ENCODE data around the gene AMPD2.
"Not testable (repeated sequence)": the region's sequence is repeated elsewhere in the genome, so short reads cannot be mapped to it uniquely, and the experiment has no call there.

Gene AMPD2

DNA sequence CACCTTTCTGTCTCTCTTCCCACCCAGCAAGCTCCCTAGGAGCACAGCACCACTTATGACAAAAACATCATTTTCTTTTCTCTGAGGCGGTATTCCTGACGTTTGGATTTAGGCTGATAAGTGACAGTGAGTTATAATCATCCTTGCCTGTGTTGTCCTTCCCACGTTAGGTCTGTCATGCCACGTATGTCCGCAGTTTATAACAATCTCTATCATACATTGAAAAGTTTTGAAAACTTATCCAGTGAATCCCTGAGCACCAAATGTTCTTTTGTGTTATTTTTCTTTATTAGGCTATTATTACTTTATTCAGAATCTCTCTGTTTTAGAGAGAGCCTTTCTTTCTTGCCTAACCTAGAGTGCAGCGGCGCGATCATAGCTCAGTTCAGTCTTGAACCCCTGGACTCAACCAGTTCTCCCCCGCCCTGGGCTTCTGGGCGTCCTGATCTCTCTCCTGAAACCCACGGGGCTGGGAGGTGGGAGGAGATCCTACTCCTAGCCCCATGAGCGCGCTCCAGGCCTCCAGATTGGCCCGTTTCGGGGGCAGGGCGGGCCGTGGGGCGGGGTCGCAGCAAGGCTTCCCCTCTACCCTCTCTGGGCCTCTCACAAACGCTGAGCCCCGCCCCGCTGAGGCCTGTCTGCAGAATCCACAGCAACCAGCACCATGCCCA, 48.0 kb downstream of the AMPD2 start, which contains the start of gene GSTM2:
TSS of gene GSTM2 (plus strand) at position 606 of the 671 bp plus-strand sequence. CDS start at position 665, 59 bp downstream.
- DNase-seq (ENCODE audit: low read depth in 1 of 2, low spot score in 1 of 2): peak; percentile 73 to 88
- TF ChIP-seq JUND (IDR thresholded peaks at IDR 0.05; ENCODE audit: low read depth): no peak
- in situ Hi-C loops (cut with HindIII; ENCODE audit: low pct_unique_long_range_greater_than_20kb, low sequenced_read_pairs): no loop called here

DNA sequence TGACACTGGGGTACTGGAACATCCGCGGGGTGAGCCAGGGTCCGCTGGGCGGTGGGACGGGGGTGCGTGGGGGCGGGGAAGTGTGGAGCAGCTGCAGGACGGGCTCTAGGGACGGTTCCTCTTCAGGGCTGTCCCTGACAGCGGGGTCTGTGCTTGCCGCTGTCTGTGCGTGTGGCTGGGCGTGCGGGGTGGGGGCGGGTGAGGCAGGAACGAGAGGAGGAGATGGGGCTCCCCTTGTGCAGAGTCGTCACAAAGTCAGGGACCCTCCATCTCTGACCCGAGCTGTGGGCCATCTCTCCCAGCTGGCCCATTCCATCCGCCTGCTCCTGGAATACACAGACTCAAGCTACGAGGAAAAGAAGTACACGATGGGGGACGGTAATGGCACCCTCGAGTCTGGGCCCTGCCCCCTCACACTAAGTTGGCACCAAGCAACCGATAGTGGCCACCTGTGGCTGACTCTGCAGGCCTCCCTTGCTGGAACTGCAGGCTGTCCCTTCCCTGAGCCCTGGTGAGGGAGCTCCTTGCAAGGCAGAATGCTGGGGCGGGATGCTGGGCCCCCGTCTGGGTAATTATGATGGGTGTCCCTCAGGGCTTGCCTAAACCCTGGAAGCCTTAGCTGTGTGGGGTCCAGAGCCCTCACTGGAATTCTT, 48.6 kb downstream of the AMPD2 start:
- no peak for TF ChIP-seq JUND (IDR thresholded peaks at IDR 0.05; ENCODE audit: low read depth)
- no peak for DNase-seq (ENCODE audit: low read depth in 1 of 2, low spot score in 1 of 2)
- in situ Hi-C loops (cut with HindIII; ENCODE audit: low pct_unique_long_range_greater_than_20kb, low sequenced_read_pairs): no loop called here

DNA sequence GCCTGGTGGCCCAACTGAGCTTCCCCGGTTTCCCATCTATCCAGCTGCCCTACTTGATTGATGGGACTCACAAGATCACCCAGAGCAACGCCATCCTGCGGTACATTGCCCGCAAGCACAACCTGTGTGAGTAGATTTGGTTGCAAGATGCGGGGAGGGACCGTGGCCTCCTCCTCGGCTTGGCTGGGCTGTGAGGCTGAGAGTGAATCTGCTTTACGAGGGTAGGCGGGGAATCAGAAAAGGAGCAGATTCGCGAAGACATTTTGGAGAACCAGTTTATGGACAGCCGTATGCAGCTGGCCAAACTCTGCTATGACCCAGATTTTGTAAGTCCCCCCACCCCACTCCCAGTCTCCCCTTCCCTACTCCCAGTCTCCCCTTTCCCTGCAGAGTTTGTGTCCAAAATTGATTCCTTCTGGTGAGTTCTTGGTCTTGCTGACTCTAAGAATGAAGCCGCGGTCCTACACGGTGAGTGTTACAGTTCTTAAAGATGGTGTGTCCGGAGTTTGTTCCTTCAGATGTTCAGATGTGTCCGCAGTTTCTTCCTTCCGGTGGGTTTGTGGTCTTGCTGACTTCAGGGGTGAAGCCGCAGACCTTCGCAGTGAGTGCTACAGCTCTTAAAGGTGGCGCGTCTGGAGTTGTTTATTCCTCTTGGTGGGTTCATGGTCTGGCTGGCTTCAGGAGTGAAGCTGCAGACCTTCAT, 49.8 kb downstream of the AMPD2 start:
- no peak for TF ChIP-seq JUND (IDR thresholded peaks at IDR 0.05; ENCODE audit: low read depth)
- no peak for DNase-seq (ENCODE audit: low read depth in 1 of 2, low spot score in 1 of 2)
- in situ Hi-C loops (cut with HindIII; ENCODE audit: low pct_unique_long_range_greater_than_20kb, low sequenced_read_pairs): no loop called here

DNA sequence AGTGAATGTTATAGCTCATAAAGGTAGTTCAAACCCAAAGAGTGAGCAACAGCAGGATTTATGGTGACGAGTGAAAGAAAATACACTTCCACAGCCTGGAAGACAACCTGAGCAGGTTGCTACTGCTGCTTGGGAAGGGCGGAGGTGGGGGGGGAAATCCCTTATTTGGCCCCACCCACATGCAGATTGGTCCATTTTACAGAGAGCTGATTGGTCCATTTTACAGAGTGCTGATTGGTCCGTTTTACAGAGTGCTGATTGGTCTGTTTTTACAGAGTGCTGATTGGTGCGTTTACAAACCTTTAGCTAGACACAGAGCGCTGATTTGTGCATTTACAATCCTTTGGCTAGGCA, 50.3 kb downstream of the AMPD2 start:
- in situ Hi-C loops (cut with HindIII; ENCODE audit: low pct_unique_long_range_greater_than_20kb, low sequenced_read_pairs); DNase-seq (ENCODE audit: low read depth in 1 of 2, low spot score in 1 of 2): not testable (repeated sequence)

DNA sequence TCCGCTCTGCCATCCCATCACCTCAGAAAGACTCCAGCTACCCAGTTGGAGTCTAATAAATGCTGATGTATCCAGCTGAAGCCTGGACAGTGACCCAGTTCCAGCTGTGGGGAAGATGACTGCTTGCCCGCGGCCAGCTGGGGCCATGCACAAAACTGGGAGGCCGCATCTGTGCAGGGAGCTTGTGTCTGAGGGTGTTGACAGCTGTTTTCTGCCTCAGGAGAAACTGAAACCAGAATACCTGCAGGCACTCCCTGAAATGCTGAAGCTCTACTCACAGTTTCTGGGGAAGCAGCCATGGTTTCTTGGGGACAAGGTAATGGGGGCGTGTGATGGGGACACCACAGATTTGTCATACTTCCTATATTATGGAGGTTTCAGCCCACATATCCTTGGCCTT, 51.4 kb downstream of the AMPD2 start:
- no peak for DNase-seq (ENCODE audit: low read depth in 1 of 2, low spot score in 1 of 2)

DNA sequence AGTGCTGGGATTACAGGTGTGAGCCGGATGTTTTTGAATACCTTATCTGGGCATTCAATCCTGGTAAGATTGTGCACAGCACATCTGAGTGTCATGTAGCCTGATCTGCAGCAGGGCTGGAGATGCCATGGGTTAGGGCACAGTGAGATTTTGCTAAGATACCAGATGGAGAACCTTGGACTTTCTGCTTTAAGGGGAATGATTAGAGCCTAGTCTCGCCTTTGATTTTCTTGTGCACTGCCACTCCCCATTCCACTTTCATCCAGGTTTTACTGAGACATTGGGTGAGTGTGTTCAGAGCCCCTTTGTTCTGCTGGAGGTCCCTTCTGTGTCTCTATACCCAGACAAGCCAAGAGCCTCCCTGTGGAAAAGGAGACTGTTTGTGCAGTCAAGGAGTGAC, 54.2 kb downstream of the AMPD2 start:
- in situ Hi-C loops (cut with HindIII; ENCODE audit: low pct_unique_long_range_greater_than_20kb, low sequenced_read_pairs); DNase-seq (ENCODE audit: low read depth in 1 of 2, low spot score in 1 of 2): not testable (repeated sequence)

More for the DNA sequence above, 51.4 kb downstream of the AMPD2 start:
- in situ Hi-C loops (cut with HindIII; ENCODE audit: low pct_unique_long_range_greater_than_20kb, low sequenced_read_pairs): no loop called here
- TF ChIP-seq JUND (IDR thresholded peaks at IDR 0.05; ENCODE audit: low read depth): no peak

DNA sequence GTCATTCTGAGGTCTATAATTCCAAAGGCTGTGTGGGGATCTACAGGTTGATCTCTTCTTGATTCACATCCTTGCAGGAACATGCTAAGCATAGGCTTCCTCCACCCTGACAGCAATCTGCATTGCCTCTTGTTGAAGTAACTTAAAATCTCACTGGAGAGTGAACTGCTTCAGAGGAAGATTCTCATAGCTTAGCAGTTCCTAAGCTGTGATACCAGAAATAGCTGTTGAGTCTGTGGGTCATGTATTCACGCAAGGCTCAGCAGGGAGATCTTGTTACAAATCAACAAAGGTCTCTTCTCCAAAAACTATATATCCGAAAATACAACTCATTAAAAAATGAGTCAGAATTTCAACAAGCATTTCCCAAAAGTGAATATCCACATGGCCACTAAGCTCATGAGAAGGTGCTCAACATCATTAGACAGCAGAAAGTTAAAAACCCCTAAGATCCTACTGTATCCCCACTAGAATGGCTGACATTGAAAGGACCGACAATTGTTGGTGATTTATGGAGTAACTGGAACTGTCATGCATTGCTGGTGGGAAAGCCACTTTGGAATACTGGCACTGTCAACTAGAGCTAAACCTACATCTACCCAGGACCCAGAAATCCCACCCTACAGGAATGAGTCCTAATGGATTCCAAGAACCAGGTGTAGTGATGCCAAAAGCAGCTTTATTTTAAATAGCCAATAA, 57.2 kb downstream of the AMPD2 start:
- in situ Hi-C loops (cut with HindIII; ENCODE audit: low pct_unique_long_range_greater_than_20kb, low sequenced_read_pairs); DNase-seq (ENCODE audit: low read depth in 1 of 2, low spot score in 1 of 2): not testable (repeated sequence)

DNA sequence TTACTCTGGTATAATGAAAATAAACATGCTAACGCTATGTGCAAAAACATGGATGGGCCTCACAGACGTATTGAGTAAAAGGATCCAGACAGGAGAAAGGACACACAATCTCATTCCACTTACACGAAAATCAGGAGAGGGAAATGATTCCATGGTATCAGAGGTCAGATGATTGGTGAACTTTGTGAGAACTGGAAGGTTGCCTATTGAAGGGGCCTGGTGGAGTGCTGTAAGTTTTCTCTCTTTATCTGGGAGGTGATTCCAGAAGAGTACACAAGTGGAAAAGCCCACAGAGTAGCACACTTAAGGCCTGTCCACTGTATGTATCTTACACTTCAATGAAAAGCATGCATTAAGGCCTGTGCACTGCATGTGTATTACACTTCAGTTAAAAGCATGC, 57.8 kb downstream of the AMPD2 start:
- in situ Hi-C loops (cut with HindIII; ENCODE audit: low pct_unique_long_range_greater_than_20kb, low sequenced_read_pairs): no loop called here
- TF ChIP-seq JUND (IDR thresholded peaks at IDR 0.05; ENCODE audit: low read depth): no peak
- no peak for DNase-seq (ENCODE audit: low read depth in 1 of 2, low spot score in 1 of 2)

DNA sequence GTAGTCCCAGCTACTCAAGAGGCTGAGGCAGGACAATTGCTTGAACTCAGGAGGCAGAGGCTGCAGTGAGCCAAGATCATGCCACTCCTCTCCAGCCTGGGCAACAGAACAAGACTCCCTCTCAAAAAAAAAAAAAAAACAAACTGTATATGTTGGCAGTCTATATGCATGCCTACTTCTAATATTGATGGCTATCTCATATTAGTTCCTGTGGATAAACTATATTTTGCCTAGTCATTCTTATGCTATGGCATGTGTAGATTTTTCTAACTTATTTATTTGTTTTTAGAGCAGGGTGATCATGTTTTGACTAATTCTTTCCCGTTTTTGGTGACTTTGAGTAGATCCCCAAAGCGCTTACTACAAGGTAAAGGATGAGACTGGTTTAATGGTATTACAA, 59.0 kb downstream of the AMPD2 start:
- DNase-seq (ENCODE audit: low read depth in 1 of 2, low spot score in 1 of 2); in situ Hi-C loops (cut with HindIII; ENCODE audit: low pct_unique_long_range_greater_than_20kb, low sequenced_read_pairs): not testable (repeated sequence)

Data from T47D (cell line).